ENCODE results near the gene SLC9B2.

SLC9B2 gene

DNA sequence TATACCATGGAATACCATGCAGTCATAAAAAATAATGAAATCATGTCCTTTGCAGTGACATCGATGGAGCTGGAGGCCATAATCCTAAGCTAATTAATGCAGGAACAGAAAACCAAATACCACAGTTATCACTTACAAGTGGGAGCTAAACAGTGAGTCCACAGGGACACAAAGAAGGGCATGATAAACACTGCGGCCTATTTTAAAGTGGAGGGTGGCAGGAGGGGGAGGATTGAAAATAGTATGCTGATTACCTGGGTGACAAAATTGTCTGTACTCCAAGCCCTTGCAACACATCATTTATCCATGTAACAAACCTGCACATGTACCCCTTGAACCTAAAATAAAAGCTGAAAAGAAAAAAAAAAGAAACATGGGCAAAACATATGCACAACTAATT, 40.4 kb downstream of the SLC9B2 start:
- in situ Hi-C loops (cut with HindIII; ENCODE audit: low pct_ligation_motif_present, low sequenced_read_pairs): no loop called here
- DNase-seq: no peak
- TF ChIP-seq CTCF (IDR thresholded peaks at IDR 0.05; ENCODE audit: low read depth, low read length, missing control alignments): no peak

DNA sequence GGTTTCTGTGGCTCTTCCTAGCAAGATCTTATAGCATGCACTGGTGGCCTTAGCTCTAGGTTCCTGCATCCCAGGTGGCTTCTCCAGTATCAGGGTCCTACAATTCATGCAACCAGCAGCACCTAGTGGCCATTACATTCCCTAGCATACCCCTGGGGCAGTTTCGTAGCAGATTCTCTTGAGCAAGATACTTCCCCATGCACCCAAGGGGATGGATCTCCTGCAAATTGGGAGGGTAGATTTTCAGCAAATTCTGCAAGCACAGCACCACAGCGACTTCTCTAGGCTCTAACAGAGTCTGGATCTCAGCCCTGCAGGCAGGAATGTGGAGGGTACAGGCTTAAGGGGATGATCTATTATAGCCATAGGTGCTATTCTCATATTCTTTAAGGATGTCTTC, 44.0 kb downstream of the SLC9B2 start:
- TF ChIP-seq CTCF (IDR thresholded peaks at IDR 0.05; ENCODE audit: low read depth, low read length, missing control alignments): peak; percentile 83
- H3K36me3 ChIP-seq (replicated peaks): no peaks in the 10 kb centered on the region
- no peaks in the 10 kb centered on the region for H3K27me3 ChIP-seq (replicated peaks)
- H3K27ac ChIP-seq: no peak overlapping the region
- DNase-seq: peak; percentile 29
- H3K4me3 ChIP-seq (ENCODE audit: low read depth, low read length): no peak overlapping the region
- in situ Hi-C loops (cut with HindIII; ENCODE audit: low pct_ligation_motif_present, low sequenced_read_pairs): no loop called here

More for the DNA sequence above, 40.4 kb downstream of the SLC9B2 start:
- H3K36me3 ChIP-seq (replicated peaks): no peaks in the 10 kb centered on the region
- H3K4me3 ChIP-seq (ENCODE audit: low read depth, low read length): no peak overlapping the region
- no peak overlapping the region for H3K27ac ChIP-seq
- no peaks in the 10 kb centered on the region for H3K27me3 ChIP-seq (replicated peaks)

- TF ChIP-seq CTCF (IDR thresholded peaks at IDR 0.05; ENCODE audit: low read depth, low read length, missing control alignments): no peak
- Histone ChIP-seq H3K36me3 (replicated peaks) (no peaks in the 10 kb centered on the region), H3K27me3 (replicated peaks) (no peaks in the 10 kb centered on the region), H3K27ac (no peak overlapping the region), H3K4me3 (ENCODE audit: low read depth, low read length) (no peak overlapping the region)
- DNase-seq: no peak
- in situ Hi-C loops (cut with HindIII; ENCODE audit: low pct_ligation_motif_present, low sequenced_read_pairs): no loop called here
These were observed 45.8 kb downstream of the SLC9B2 start for GRCh38 chr4:103030791-103031190.

DNA sequence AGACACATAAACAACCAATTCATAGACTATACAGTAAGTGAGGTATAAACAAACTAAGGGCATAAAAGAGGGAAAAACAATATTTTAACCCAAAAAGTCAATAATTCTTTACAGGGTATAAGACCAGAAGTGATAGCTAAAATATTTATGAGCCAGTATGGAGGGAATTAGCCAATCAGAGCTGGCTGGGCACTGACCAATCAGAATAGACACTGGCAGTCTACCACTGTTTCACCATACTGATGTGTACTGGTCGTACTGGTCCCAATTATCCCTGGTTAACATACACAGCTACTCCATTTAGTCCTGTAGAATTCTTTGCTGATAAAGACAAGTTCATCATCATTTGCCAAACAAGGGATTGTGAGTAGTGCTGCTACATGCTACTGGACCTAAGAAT, 47.3 kb downstream of the SLC9B2 start:
- Histone ChIP-seq H3K27ac (no peak overlapping the region), H3K4me3 (ENCODE audit: low read depth, low read length) (no peak overlapping the region), H3K27me3 (replicated peaks) (no peaks in the 10 kb centered on the region), H3K36me3 (replicated peaks) (no peaks in the 10 kb centered on the region)
- no peak for DNase-seq
- in situ Hi-C loops (cut with HindIII; ENCODE audit: low pct_ligation_motif_present, low sequenced_read_pairs): no loop called here
- no peak for TF ChIP-seq CTCF (IDR thresholded peaks at IDR 0.05; ENCODE audit: low read depth, low read length, missing control alignments)

GRCh38 chr4:103026868-103027267, 49.7 kb downstream of the SLC9B2 start:
- no peaks in the 10 kb centered on the region for H3K36me3 ChIP-seq (replicated peaks)
- no peaks in the 10 kb centered on the region for H3K27me3 ChIP-seq (replicated peaks)
- no peak overlapping the region for H3K27ac ChIP-seq
- in situ Hi-C loops (cut with HindIII; ENCODE audit: low pct_ligation_motif_present, low sequenced_read_pairs): no loop called here
- DNase-seq: no peak
- TF ChIP-seq CTCF (IDR thresholded peaks at IDR 0.05; ENCODE audit: low read depth, low read length, missing control alignments): no peak
- H3K4me3 ChIP-seq (ENCODE audit: low read depth, low read length): no peak overlapping the region

- in situ Hi-C loops (cut with HindIII; ENCODE audit: low pct_ligation_motif_present, low sequenced_read_pairs): loop anchor here (25.0 kb wide), 2 partner anchors 213 to 413 kb away; no protein-coding TSS in a partner anchor
- Histone ChIP-seq H3K27me3 (replicated peaks) (no peaks in the 10 kb centered on the region), H3K36me3 (replicated peaks) (no peaks in the 10 kb centered on the region), H3K4me3 (ENCODE audit: low read depth, low read length) (no peak overlapping the region), H3K27ac (no peak overlapping the region)
- TF ChIP-seq CTCF (IDR thresholded peaks at IDR 0.05; ENCODE audit: low read depth, low read length, missing control alignments): no peak
- DNase-seq: no peak
These were observed 51.6 kb downstream of the SLC9B2 start for GRCh38 chr4:103024996-103025395.

Measured in brain microvascular endothelial cell (primary cell).